Stimulated activated CD8-positive, alpha-beta memory T cell treated with anti-CD3 and anti-CD28 coated beads, Interleukin-7, amount 100 ng/mL, for 4 hours (primary cell): ENCODE results near the gene MRPL22.
"Not testable (repeated sequence)": the region's sequence is repeated elsewhere in the genome, so short reads cannot be mapped to it uniquely, and the experiment has no call there.

ENCODE experiments used
- DNase-seq, 2 donors: peaks; one replicate each; pipeline ENCODE4 v3.0.0-alpha.2; 2020; ENCODE audit warnings: low read depth in 2 of 2

MRPL22 gene

GRCh38 chr5:154993461-154993860 is 52.6 kb downstream of the MRPL22 start:
- DNase-seq, result no peak

- DNase-seq, result no peak
Observed at GRCh38 chr5:154995679-154996078, 54.8 kb downstream of the MRPL22 start.

GRCh38 chr5:154997746-154998145 is 56.9 kb downstream of the MRPL22 start:
- DNase-seq, result no peak

- DNase-seq, result no peak
Observed at GRCh38 chr5:154999865-155000264, 59.0 kb downstream of the MRPL22 start.

GRCh38 chr5:155001523-155001922 is 60.6 kb downstream of the MRPL22 start:
- DNase-seq, result no peak

DNA sequence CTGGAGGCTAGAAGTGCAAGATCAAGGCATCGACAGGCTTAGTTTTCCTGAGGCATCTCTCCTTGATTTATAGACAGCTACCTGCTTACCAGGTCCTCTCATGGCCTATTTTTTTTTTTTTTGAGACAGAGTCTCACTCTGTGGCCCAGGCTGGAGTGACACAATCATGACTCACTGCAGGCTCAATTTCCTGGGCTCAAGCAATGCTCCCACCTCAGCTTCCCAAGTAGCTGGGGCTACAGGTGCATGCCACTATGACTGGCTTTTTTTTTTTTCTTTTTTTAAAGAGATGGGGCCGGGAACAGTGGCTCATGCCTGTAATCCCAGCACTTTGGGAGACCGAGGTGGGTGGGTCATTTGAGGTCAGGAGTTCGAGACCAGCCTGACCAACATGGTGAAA is 61.8 kb downstream of the MRPL22 start:
- DNase-seq, result not testable (repeated sequence)

GRCh38 chr5:155004138-155004744 is 63.4 kb downstream of the MRPL22 start:
- no peak for DNase-seq

GRCh38 chr5:155006265-155006664 is 65.4 kb downstream of the MRPL22 start:
- not testable (repeated sequence) for DNase-seq

DNA sequence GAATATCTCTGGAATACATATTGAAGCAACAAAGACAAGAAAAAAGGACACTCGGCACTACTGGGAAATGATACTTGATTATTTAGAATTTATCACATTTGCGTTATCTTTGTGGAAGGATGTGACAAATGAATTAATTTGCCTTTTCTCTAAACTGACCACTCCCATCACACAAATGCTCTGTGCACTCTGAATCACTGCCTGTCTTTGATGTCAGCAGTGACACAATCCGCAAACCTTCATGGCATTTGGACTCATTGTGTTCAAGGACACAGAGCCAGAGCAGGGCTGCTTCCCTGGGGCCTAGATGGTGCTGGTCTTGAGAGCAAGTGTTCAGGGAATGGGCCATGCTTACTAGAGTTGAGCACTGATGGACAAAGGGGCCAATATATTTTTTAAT is 67.8 kb downstream of the MRPL22 start:
- no peak for DNase-seq

- no peak for DNase-seq
Observed at GRCh38 chr5:155010881-155011280, 70.0 kb downstream of the MRPL22 start.

DNA sequence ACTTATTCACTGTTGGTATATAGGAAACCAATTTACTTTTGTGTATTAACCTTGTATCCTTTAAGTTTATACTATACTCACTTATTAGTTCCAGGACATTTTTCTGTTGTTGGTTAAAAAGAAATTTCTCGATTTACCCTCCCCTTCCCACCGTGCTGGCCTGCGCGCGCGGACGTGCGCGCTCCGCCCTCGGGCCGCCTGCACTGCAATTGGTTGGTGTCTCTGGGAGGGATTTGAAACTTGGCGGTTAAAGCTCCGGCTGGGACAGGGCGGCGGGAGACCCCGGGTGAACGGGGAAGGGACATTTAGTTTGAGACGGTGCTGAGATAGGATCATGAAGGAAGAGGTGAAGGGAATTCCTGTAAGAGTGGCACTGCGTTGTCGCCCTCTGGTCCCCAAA is 72.7 kb downstream of the MRPL22 start, which contains the start of gene KIF4B:
Gene KIF4B, plus strand, starts transcription at position 230 of the 400 bp plus-strand sequence. Its CDS starts 105 bp downstream, at position 335.
- no peak for DNase-seq

DNA sequence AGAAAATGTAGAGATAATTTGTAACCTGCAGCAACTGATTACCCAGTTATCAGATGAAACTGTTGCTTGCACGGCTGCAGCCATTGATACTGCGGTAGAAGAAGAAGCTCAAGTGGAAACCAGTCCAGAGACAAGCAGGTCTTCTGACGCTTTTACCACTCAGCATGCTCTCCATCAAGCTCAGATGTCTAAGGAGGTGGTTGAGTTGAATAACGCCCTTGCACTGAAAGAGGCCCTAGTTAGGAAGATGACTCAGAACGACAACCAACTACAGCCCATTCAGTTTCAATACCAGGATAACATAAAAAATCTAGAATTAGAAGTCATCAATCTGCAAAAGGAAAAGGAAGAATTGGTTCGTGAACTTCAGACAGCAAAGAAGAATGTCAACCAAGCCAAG is 74.4 kb downstream of the MRPL22 start:
- no peak for DNase-seq

- no peak for DNase-seq
Observed at GRCh38 chr5:155017610-155018009, 76.7 kb downstream of the MRPL22 start.
